HEK293 (cell line): ENCODE results near the gene ADGRL1.

Experiments used
- CTCF ChIA-PET: fragments of 350-600 bp; formaldehyde crosslinking; extraction: SDS; loops from one replicate; lab custom pipeline; 2021; ENCODE audit warnings: antibody characterized with exemption; lab: Yijun Ruan, JAX
- POLR2A ChIA-PET: fragments of 300-600 bp; formaldehyde crosslinking; extraction: SDS; loops from one replicate; lab custom pipeline; 2020; ENCODE audit warnings: antibody characterized with exemption, inconsistent platforms; lab: Yijun Ruan, JAX
- H3K27ac ChIP-seq: fragments of 200-500 bp; sonication (Bioruptor generic); 2 replicates; pipeline ENCODE4 v1.5.1; 2014; ENCODE audit warnings: low read depth, low read length, control low read depth, inconsistent platforms; ENCODE audit errors: extremely low read depth
- H3K36me3 ChIP-seq, 2 experiments: fragments of 200-500 bp in 1 of 2; sonication (Bioruptor generic) in 1 of 2; 1 replicate in 1 of 2; 2 replicates in 1 of 2; pipeline ENCODE4 v1.5.1; 2014 to 2017; ENCODE audit warnings: inconsistent platforms in 2 of 2, low read length in 2 of 2; ENCODE audit not compliant: control insufficient read depth in 2 of 2, insufficient read depth in 1 of 2
- H3K4me1 ChIP-seq: fragments of 200-500 bp; sonication (Bioruptor generic); 2 replicates; pipeline ENCODE4 v1.5.1; 2014; ENCODE audit warnings: mild to moderate bottlenecking, low read length, inconsistent platforms; ENCODE audit not compliant: control insufficient read depth, insufficient read depth
- H3K4me3 ChIP-seq: 2 replicates; pipeline ENCODE4 v1.5.1; 2011; ENCODE audit warnings: low read depth, mild to moderate bottlenecking, control low read depth, low read length, moderate library complexity
- H3K9me3 ChIP-seq: fragments of 200-500 bp; sonication (Bioruptor generic); 2 replicates; pipeline ENCODE4 v1.5.1; 2014; ENCODE audit warnings: low read depth, low read length, inconsistent platforms; ENCODE audit not compliant: control insufficient read depth, insufficient read depth
- BCL11A ChIP-seq: fragments of 450-650 bp; formaldehyde crosslinking; IDR thresholded peaks from 2 replicates; pipeline ENCODE4 v1.5.1; 2016; ENCODE audit warnings: low read depth, missing biosample characterization, missing genetic modification characterization
- GLIS1 ChIP-seq: fragments of 450-650 bp; formaldehyde crosslinking; IDR thresholded peaks from 2 replicates; pipeline ENCODE4 v1.5.1; 2016; ENCODE audit warnings: missing biosample characterization, missing genetic modification characterization
- IKZF3 ChIP-seq: fragments of 450-650 bp; IDR thresholded peaks from 2 replicates; pipeline ENCODE4 v1.5.0; 2018; ENCODE audit warnings: missing biosample characterization, mild to moderate bottlenecking, missing genetic modification characterization, moderate library complexity
- MEIS1 ChIP-seq: sonication (generic); formaldehyde crosslinking; IDR thresholded peaks from 2 replicates; pipeline ENCODE4 v1.8.1; 2022; ENCODE audit warnings: missing genetic modification reagents, mild to moderate bottlenecking, borderline replicate concordance
- SP7 ChIP-seq: fragments of 450-650 bp; formaldehyde crosslinking; IDR thresholded peaks from 2 replicates; pipeline ENCODE4 v1.5.1; 2016; ENCODE audit warnings: missing biosample characterization, missing genetic modification characterization
- TCF7L2 ChIP-seq: IDR thresholded peaks from 2 replicates; pipeline ENCODE4 v1.6.1; 2011; ENCODE audit warnings: low read depth, mild to moderate bottlenecking, inconsistent platforms, low read length, moderate library complexity, borderline replicate concordance
- ZNF23 ChIP-seq: fragments of 450-650 bp; formaldehyde crosslinking; IDR thresholded peaks from 2 replicates; pipeline ENCODE4 v1.5.1; 2016; ENCODE audit warnings: missing biosample characterization, missing genetic modification characterization, borderline replicate concordance
- ZNF404 ChIP-seq: fragments of 450-650 bp; formaldehyde crosslinking; IDR thresholded peaks from 2 replicates; pipeline ENCODE4 v1.5.1; 2017; ENCODE audit warnings: missing biosample characterization, missing genetic modification characterization
- ZNF416 ChIP-seq: fragments of 450-650 bp; formaldehyde crosslinking; IDR thresholded peaks from 2 replicates; pipeline ENCODE4 v1.5.1; 2016; ENCODE audit warnings: missing biosample characterization, missing genetic modification characterization
- ZNF433 ChIP-seq: fragments of 450-650 bp; formaldehyde crosslinking; IDR thresholded peaks from 2 replicates; pipeline ENCODE4 v1.5.1; 2016; ENCODE audit warnings: missing biosample characterization, missing genetic modification characterization, low read depth
- ZNF510 ChIP-seq: fragments of 450-650 bp; formaldehyde crosslinking; IDR thresholded peaks from 2 replicates; pipeline ENCODE4 v1.5.1; 2018; ENCODE audit warnings: mild to moderate bottlenecking, missing genetic modification characterization, missing biosample characterization; ENCODE audit not compliant: insufficient replicate concordance
- ZNF670 ChIP-seq: fragments of 450-650 bp; formaldehyde crosslinking; IDR thresholded peaks from 2 replicates; pipeline ENCODE4 v1.5.1; 2016; ENCODE audit warnings: missing biosample characterization, missing genetic modification characterization, low read depth
- ZNF768 ChIP-seq: fragments of 450-650 bp; formaldehyde crosslinking; IDR thresholded peaks from 2 replicates; pipeline ENCODE4 v1.5.1; 2018; ENCODE audit warnings: missing biosample characterization, mild to moderate bottlenecking, missing genetic modification characterization
- ZNF776 ChIP-seq: fragments of 450-650 bp; formaldehyde crosslinking; IDR thresholded peaks from 2 replicates; pipeline ENCODE4 v1.5.0; 2017; ENCODE audit warnings: missing biosample characterization, missing genetic modification characterization, borderline replicate concordance
- TF ChIP-seq, protein P1 (sequence below): fragments of 450-650 bp; formaldehyde crosslinking; IDR thresholded peaks from 2 replicates; pipeline ENCODE4 v1.5.1; 2017; ENCODE audit warnings: missing biosample characterization, missing genetic modification characterization
- TF ChIP-seq, protein P2 (sequence below): fragments of 450-650 bp; formaldehyde crosslinking; conservative IDR thresholded peaks from 2 replicates; pipeline ENCODE4 v1.5.1; 2016; ENCODE audit warnings: low read depth, missing biosample characterization, missing genetic modification characterization
- TF ChIP-seq, protein P3 (sequence below): fragments of 450-650 bp; formaldehyde crosslinking; IDR thresholded peaks from 2 replicates; pipeline ENCODE4 v1.5.1; 2016; ENCODE audit warnings: missing biosample characterization, missing genetic modification characterization

The ADGRL1 gene

DNA sequence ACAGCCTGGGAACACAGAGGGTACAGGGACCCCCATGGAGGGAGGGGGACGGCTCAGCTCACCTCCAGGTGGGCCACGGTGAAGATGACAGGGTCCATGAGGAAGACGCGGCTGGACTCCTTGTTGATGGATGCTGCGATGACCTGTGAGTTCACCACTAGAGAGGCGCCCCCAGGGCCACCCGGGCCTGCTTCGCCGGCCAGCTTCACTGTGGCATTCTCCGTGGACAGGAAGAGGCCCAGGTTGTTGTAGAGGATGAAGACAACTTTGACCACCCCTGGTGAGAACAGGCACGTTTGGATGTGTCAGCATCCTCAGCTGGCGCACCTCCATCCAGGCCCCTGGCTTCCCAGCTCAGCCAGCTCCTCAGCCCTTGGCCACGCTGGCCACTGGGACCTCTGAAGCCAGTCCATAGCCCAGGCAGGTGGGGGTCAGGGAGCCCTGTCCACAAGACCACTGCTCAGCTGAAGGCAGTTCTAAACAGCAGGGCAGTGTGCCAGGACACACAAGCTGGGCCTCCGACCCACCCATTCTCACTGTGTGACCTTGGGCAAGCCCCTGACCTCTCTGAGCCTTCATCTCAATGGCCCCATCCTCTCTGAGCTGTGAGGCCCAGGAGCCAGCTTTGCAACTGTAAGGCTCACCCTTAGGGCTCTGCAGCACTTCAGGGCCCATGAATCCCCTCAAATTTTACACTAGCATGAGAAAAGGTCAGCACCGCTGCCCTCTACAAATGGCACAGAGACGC, 47.5 kb downstream of the ADGRL1 start:
- H3K27ac ChIP-seq, result no peak overlapping the region
- peaks cover 0 to 82% of the 10 kb centered on the region in 2 experiments; a peak in 2 of 3 replicates for H3K36me3 ChIP-seq
- no peak for TF ChIP-seq ZNF23 (tag by site-specific recombination)
- TF ChIP-seq MEIS1 (CRISPR knock-in tag), result no peak
- TF ChIP-seq ZNF433, result no peak
- no peak for TF ChIP-seq IKZF3
- peak; percentile 73 for TF ChIP-seq ZNF768 (tag by site-specific recombination)
- TF ChIP-seq ZNF404 (tag by site-specific recombination), result no peak
- TF ChIP-seq ZNF510 (tag by site-specific recombination), result no peak
- TF ChIP-seq ZNF776, result no peak
- H3K4me1 ChIP-seq, result no peaks in the 10 kb centered on the region
- ChIA-PET POLR2A (interaction anchor here (0.6 to 2.7 kb wide), 2 partner anchors 22 to 44 kb away, joined by 3 to 9 read pairs; partner anchors contain the start of gene ASF1B), CTCF (interaction anchor here (0.8 to 1.4 kb wide), 2 partner anchors 11 to 322 kb away, joined by 4 to 5 read pairs; no protein-coding TSS in a partner anchor)
- H3K4me3 ChIP-seq, result no peak overlapping the region
- no peaks in the 10 kb centered on the region for H3K9me3 ChIP-seq

DNA sequence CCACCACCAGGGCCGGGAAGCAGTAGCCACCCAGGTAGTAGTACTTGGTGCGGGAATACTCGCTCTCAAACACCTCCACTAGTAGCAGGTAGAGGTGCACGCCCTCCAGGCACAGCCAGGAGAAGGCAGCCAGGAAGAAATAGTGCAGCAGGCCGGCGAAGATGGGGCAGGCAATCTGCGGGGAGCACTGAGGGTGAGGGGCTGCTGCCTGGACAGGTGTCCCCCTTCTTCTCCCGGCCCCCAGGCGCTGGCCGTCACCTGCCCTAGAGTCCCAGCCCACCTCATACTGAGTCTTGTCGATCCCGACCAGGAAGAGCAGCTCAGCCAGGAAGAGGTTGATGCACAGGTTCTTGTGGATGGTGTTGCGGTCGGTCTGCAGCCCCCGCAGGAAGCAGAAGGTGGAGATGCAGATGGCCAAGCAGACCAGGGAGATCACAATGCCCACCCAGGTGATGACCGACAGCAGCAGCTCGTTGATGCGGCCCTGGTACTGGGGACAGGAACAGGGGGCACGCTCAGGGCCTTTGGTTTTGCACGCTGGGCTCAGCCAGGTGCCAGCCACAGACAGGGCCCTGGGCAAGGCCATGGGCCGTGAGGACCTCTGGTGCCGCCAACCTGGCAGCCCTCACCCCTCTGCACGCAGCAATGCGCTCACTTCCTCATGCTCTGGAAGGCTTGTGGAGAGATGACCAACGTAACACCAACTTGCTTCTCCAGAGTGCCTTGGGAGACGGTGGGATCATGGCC, 48.8 kb downstream of the ADGRL1 start:
- peaks cover 0 to 80% of the 10 kb centered on the region in 2 experiments; a peak in 2 of 3 replicates for H3K36me3 ChIP-seq
- no peak overlapping the region for H3K4me3 ChIP-seq
- CTCF ChIA-PET, result no interaction called here
- no peak overlapping the region for H3K27ac ChIP-seq
- POLR2A ChIA-PET, result interaction anchor here (1.2 kb wide), 1 partner anchor 20 kb away, joined by 4 read pairs; the partner anchor contains the start of gene ASF1B
- H3K9me3 ChIP-seq, result no peaks in the 10 kb centered on the region
- TF ChIP-seq, protein P1, sequence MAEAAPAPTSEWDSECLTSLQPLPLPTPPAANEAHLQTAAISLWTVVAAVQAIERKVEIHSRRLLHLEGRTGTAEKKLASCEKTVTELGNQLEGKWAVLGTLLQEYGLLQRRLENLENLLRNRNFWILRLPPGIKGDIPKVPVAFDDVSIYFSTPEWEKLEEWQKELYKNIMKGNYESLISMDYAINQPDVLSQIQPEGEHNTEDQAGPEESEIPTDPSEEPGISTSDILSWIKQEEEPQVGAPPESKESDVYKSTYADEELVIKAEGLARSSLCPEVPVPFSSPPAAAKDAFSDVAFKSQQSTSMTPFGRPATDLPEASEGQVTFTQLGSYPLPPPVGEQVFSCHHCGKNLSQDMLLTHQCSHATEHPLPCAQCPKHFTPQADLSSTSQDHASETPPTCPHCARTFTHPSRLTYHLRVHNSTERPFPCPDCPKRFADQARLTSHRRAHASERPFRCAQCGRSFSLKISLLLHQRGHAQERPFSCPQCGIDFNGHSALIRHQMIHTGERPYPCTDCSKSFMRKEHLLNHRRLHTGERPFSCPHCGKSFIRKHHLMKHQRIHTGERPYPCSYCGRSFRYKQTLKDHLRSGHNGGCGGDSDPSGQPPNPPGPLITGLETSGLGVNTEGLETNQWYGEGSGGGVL (tag by site-specific recombination), result no peak
- TF ChIP-seq ZNF510 (tag by site-specific recombination) (no peak), TCF7L2 (no peak), ZNF670 (no peak), BCL11A (tag by site-specific recombination) (no peak), GLIS1 (tag by site-specific recombination) (no peak)
- no peaks in the 10 kb centered on the region for H3K4me1 ChIP-seq

DNA sequence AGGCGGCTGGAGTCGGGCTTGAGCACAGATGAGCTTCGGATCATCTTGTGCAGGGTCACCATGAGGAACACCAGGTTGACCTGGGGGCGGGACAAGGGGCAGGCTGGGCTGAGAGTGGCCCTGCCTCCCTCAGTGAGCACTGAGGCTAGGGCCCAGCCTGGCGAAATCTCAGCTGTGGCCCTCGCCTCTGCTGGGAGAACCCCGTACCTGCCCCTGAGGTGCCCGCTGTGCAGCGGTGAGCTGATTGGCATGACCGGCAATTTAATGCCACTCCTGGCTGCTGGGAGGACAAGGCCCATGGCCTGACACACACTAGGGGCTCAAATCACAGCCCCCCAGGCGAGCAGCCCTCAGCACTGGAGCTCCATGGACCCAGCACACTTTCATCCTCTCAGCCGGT, 49.8 kb downstream of the ADGRL1 start:
- Histone ChIP-seq H3K4me3 (no peak overlapping the region), H3K27ac (no peak overlapping the region), H3K9me3 (no peaks in the 10 kb centered on the region), H3K4me1 (no peaks in the 10 kb centered on the region), H3K36me3 (peaks cover 0 to 81% of the 10 kb centered on the region in 2 experiments; a peak in 2 of 3 replicates)
- ChIA-PET CTCF (no interaction called here), POLR2A (no interaction called here)
- TF ChIP-seq SP7 (tag by site-specific recombination) (no peak), ZNF416 (no peak)
- TF ChIP-seq, all 188 proteins: peak for 0

DNA sequence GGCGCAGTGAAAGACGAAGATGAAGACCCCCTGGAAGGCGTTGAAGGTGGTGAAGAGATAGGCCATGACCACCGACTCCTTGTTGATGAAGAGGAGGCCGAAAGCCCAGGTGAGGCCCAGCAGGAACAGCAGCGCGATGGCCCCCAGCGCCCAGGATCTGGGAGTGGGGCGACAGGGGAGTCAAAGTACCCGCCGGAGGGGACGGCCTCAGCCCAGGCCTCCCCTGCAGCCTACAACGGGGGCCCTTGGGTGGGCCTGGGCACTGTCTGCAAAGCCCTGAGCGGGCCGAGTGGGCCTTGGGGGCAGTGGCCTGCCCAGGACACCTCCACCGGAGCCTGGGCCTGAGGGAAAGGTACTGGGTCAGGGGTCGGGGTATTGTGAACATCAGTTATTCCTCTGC, 50.6 kb downstream of the ADGRL1 start:
- CTCF ChIA-PET, result no interaction called here
- POLR2A ChIA-PET, result no interaction called here
- TF ChIP-seq, protein P2, sequence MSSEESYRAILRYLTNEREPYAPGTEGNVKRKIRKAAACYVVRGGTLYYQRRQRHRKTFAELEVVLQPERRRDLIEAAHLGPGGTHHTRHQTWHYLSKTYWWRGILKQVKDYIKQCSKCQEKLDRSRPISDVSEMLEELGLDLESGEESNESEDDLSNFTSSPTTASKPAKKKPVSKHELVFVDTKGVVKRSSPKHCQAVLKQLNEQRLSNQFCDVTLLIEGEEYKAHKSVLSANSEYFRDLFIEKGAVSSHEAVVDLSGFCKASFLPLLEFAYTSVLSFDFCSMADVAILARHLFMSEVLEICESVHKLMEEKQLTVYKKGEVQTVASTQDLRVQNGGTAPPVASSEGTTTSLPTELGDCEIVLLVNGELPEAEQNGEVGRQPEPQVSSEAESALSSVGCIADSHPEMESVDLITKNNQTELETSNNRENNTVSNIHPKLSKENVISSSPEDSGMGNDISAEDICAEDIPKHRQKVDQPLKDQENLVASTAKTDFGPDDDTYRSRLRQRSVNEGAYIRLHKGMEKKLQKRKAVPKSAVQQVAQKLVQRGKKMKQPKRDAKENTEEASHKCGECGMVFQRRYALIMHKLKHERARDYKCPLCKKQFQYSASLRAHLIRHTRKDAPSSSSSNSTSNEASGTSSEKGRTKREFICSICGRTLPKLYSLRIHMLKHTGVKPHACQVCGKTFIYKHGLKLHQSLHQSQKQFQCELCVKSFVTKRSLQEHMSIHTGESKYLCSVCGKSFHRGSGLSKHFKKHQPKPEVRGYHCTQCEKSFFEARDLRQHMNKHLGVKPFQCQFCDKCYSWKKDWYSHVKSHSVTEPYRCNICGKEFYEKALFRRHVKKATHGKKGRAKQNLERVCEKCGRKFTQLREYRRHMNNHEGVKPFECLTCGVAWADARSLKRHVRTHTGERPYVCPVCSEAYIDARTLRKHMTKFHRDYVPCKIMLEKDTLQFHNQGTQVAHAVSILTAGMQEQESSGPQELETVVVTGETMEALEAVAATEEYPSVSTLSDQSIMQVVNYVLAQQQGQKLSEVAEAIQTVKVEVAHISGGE (tag by site-specific recombination), result no peak
- TF ChIP-seq ZNF776, result no peak
- TF ChIP-seq, protein P3, sequence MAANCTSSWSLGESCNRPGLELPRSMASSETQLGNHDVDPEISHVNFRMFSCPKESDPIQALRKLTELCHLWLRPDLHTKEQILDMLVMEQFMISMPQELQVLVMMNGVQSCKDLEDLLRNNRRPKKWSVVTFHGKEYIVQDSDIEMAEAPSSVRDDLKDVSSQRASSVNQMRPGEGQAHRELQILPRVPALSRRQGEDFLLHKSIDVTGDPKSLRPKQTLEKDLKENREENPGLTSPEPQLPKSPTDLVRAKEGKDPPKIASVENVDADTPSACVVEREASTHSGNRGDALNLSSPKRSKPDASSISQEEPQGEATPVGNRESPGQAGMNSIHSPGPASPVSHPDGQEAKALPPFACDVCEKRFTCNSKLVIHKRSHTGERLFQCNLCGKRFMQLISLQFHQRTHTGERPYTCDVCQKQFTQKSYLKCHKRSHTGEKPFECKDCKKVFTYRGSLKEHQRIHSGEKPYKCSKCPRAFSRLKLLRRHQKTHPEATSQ, result no peak
- H3K9me3 ChIP-seq, result no peaks in the 10 kb centered on the region
- peaks cover 0 to 76% of the 10 kb centered on the region in 2 experiments; a peak in 2 of 3 replicates for H3K36me3 ChIP-seq
- H3K4me1 ChIP-seq, result no peaks in the 10 kb centered on the region
- H3K4me3 ChIP-seq, result no peak overlapping the region
- no peak overlapping the region for H3K27ac ChIP-seq
